Spinal cord (tissue), 10 donors: ENCODE measurements around the gene MIF. TPM values are rescaled to one million over a fixed set of nuclear protein-coding genes. Genes with fewer than 3 reads are reported as not detected.

Source experiments
- DNase-seq, 6 donors: peaks; one replicate each; pipeline versions ENCODE4 v3.0.0 to v3.0.0-alpha.2; 2013 to 2015; ENCODE audit warnings: low spot score in 6 of 6, low read depth in 4 of 6
- H3K27ac ChIP-seq: one replicate; pipeline ENCODE4 v1.5.1; 2013; ENCODE audit warnings: low read depth, low read length, control low read depth
- H3K27me3 ChIP-seq: one replicate; pipeline ENCODE4 v1.6.1; 2013; ENCODE audit warnings: low read length; ENCODE audit not compliant: control insufficient read depth, insufficient read depth
- H3K36me3 ChIP-seq: one replicate; pipeline ENCODE4 v1.6.1; 2013; ENCODE audit warnings: low read length; ENCODE audit not compliant: control insufficient read depth, insufficient read depth
- H3K4me1 ChIP-seq: one replicate; pipeline ENCODE4 v1.6.1; 2013; ENCODE audit warnings: low read length; ENCODE audit not compliant: control insufficient read depth, insufficient read depth
- H3K4me3 ChIP-seq: one replicate; pipeline ENCODE4 v1.5.1; 2013; ENCODE audit warnings: low read depth, low read length, control low read depth
- H3K9me3 ChIP-seq: one replicate; pipeline ENCODE4 v1.6.1; 2013; ENCODE audit warnings: low read length; ENCODE audit not compliant: control insufficient read depth, insufficient read depth
- WGBS: methylation state at CpG from one replicate; pipeline ENCODE4 v1.1.5; 2013; ENCODE audit warnings: missing lambda C conversion rate; ENCODE audit not compliant: insufficient coverage; 5-methylcytosine and 5-hydroxymethylcytosine counted together
- polyA plus RNA-seq, 2 donors: library from polyadenylated mRNA; unstranded; fragments of 120-200 nt; gene quantifications; one replicate each; pipeline ENCODE4 v1.2.1, GENCODE V29; 2013; ENCODE audit not compliant: insufficient read length in 2 of 2
- total RNA-seq, 2 donors: library from RNA; depleted of rRNA in 1 of 2; stranded (reverse); fragments of 120-200 nt in 1 of 2; fragments of >200 nt in 1 of 2; gene quantifications; one replicate each; pipeline versions ENCODE4 v1.2.3 to v1.2.4, GENCODE V29; 2013 to 2014
- donor health status: healthy.

Gene MIF
- total and polyA plus RNA-seq, 4 donors = 81.1 to 473 (median 441) TPM

DNA sequence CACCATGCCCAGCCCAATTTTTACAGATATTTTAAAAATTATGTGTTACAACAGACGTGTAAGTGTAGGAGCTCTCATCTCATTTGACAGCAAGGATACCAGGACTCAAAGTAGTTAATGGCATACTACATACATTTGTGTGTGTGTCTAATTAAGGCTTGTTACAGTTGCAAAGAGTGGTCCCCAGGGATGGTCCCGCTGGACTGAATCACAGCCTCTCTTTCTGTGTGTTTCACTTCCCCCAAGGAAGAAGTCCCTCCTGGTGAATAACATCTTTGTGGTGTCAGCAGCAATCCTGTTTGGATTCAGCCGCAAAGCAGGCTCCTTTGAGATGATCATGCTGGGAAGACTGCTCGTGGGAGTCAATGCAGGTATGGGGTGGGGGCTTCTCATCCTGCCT is 19.3 kb upstream of the MIF start:
- H3K27me3 ChIP-seq = no peaks in the 10 kb centered on the region
- peaks cover 37% of the 10 kb centered on the region for H3K36me3 ChIP-seq
- H3K9me3 ChIP-seq = no peaks in the 10 kb centered on the region
- H3K4me3 ChIP-seq = no peak overlapping the region
- no peak overlapping the region for H3K27ac ChIP-seq
- no CpG with 5 or more reads among the region's 4 CpGs for WGBS
- peaks cover 5% of the 10 kb centered on the region for H3K4me1 ChIP-seq
- peak in 1 of 6 donors; percentile 12 for DNase-seq

DNA sequence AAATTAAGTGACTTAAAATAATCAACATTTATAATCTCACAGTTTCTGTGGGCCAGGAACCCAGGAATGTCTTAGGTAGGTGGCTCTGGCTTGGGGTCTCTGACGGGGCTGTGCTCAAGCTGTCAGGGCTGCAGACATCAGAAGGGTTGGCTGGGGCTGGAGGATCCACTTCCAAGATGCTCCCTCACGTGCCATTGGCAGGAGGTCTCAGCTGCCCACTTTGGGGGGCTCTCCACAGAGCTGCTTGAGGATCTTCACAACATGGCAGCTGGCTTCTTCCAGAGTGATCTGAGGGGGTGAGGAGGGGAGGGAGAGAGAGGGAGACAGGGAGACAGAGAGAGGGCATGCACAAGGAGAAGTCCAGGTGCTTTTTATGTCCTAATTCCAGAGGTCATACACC is 18.4 kb upstream of the MIF start:
- no peaks in the 10 kb centered on the region for H3K27me3 ChIP-seq
- H3K9me3 ChIP-seq = no peaks in the 10 kb centered on the region
- H3K4me1 ChIP-seq = peaks cover 5% of the 10 kb centered on the region
- peaks cover 37% of the 10 kb centered on the region for H3K36me3 ChIP-seq
- H3K27ac ChIP-seq = no peak overlapping the region
- H3K4me3 ChIP-seq = no peak overlapping the region
- 83% methylated on average over 2 of the region's 2 CpGs for WGBS
- DNase-seq = no peak

DNA sequence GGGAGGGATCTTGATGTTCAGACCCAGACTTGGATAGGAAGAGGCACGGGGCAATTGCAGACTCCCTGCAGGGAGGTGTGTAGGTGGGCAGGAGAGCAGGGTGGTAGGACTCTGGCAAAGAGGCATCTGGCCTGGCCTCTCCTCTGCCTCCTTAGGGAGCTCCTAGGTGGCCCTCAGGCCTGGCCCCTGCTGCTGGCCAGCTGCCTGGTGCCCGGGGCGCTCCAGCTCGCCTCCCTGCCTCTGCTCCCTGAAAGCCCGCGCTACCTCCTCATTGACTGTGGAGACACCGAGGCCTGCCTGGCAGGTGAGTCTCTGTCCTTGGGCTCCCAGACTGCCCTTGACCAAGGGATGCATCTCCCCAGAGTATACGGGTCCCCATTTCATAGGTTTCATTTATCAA is 16.6 kb upstream of the MIF start:
- peaks cover 5% of the 10 kb centered on the region for H3K4me1 ChIP-seq
- H3K9me3 ChIP-seq = no peaks in the 10 kb centered on the region
- no peak for DNase-seq
- 96% methylated on average over 8 of the region's 8 CpGs for WGBS
- H3K36me3 ChIP-seq = peaks cover 49% of the 10 kb centered on the region
- H3K4me3 ChIP-seq = no peak overlapping the region
- H3K27ac ChIP-seq = no peak overlapping the region
- H3K27me3 ChIP-seq = no peaks in the 10 kb centered on the region

DNA sequence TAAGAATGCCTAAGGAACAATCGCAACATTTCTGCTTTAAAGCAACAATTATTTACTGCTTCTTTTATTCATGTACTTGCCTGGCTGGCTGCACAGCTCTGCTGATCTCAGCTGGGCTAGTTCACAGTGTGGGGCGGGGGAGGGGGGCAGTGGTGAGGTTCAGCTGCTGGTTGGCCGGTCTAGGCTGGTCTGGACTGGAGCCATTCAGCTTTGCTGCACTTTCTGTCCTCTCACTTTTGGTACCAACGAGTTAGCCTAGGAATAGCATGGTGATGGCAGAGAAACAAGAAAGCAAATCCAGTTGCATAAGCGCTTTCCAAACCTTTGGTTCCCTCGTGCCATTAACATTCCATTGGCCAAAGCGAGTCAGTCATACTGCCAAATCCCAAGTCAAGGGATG is 16.0 kb upstream of the MIF start:
- 73% methylated on average over 5 of the region's 7 CpGs for WGBS
- DNase-seq = peak in 1 of 6 donors; percentile 13
- peaks cover 53% of the 10 kb centered on the region for H3K36me3 ChIP-seq

DNA sequence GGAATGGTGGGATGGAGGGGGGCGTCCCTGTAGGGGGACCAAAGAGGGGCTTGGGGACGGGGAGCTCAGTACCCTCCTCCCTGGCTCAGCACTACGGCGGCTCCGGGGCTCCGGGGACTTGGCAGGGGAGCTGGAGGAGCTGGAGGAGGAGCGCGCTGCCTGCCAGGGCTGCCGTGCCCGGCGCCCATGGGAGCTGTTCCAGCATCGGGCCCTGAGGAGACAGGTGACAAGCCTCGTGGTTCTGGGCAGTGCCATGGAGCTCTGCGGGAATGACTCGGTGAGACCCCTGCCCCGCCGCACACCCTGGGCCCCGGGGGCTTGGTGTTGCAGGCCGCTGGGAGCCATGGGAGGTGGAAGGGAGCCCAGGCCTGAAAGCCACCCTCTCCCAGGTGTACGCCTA is 11.8 kb upstream of the MIF start:
- Histone ChIP-seq H3K9me3 (no peaks in the 10 kb centered on the region), H3K4me1 (peaks cover 4% of the 10 kb centered on the region), H3K27ac (no peak overlapping the region), H3K4me3 (no peak overlapping the region), H3K36me3 (peaks cover 54% of the 10 kb centered on the region), H3K27me3 (no peaks in the 10 kb centered on the region)
- 84% methylated on average over 20 of the region's 20 CpGs for WGBS
- DNase-seq = no peak

More for the DNA sequence above, 16.0 kb upstream of the MIF start:
- Histone ChIP-seq H3K27ac (no peak overlapping the region), H3K4me1 (peaks cover 5% of the 10 kb centered on the region), H3K4me3 (no peak overlapping the region), H3K27me3 (no peaks in the 10 kb centered on the region), H3K9me3 (no peaks in the 10 kb centered on the region)

DNA sequence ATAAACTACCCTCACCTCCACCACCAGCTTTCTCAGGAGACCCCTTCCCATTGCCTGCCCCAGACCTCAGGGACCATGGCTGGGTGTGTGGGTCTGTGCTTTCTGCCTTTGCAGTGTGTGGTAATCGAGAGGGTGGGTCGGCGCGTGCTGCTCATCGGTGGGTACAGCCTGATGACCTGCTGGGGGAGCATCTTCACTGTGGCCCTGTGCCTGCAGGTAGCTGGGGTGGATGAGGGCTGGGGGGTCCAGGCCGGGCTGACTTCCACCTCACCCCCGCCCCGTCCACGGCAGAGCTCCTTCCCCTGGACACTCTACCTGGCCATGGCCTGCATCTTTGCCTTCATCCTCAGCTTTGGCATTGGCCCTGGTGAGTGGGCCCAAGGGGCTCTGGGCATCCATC is 10.5 kb upstream of the MIF start:
- DNase-seq = no peak
- no peak overlapping the region for H3K27ac ChIP-seq
- 97% methylated on average over 5 of the region's 9 CpGs for WGBS
- H3K4me1 ChIP-seq = no peaks in the 10 kb centered on the region
- H3K4me3 ChIP-seq = no peak overlapping the region
- H3K27me3 ChIP-seq = no peaks in the 10 kb centered on the region
- peaks cover 50% of the 10 kb centered on the region for H3K36me3 ChIP-seq
- no peaks in the 10 kb centered on the region for H3K9me3 ChIP-seq

DNA sequence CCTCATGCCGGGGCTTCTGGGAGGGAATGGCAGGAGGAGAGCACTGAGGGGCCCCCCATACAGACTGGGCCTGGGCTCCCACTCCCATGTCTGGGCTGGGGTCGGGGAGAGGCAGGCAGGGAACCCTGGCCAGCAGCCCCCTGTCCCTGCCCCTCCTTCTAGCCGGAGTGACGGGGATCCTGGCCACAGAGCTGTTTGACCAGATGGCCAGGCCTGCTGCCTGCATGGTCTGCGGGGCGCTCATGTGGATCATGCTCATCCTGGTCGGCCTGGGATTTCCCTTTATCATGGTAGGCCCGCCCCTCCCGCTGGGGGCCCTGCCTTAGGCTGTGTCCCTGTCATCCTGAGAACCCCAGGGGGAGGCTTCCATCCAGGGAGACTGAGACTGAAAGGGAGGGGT is 10.0 kb upstream of the MIF start:
- H3K4me3 ChIP-seq = no peak overlapping the region

DNA sequence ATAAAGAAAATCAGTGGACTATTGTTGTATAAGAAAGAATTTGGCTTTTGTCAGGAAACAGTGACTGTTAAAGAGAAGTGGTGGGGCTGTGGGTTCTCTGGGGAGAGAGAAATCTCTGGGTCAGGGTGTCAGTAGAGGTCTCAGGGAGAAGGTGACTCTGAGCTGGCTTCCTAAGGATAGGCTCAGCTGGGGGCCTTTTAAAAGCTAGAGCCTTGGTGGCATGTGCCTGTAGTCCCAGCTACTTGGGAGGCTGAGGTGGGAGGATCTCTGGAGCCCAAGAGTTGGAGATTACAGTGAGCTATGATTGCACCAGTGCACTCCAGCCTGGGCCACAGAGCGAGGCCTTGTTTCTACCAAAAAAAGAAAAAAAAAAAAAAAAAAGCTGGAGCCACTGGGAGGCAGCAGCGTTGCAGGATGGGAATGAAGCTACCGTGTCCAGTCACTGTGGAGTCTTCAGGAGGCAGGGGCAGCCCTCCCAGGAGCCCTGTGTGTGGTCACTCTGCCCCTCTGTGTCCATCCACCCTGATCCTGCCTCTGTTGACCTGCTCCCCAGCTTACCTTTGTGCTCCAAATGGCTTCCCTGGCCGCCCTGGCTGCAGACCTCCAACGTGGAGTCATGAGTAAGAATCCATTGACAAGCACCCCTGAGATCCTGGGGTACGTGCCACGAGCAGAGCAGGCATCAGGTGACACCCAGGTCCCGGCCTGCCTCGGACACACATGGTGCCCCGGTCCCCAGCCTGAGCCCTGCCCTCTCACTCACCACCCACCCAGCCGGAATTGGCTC is 5.4 kb upstream of the MIF start:
- H3K27ac ChIP-seq = no peak overlapping the region
- H3K9me3 ChIP-seq = no peaks in the 10 kb centered on the region
- no peak overlapping the region for H3K4me3 ChIP-seq
- H3K27me3 ChIP-seq = no peaks in the 10 kb centered on the region
- DNase-seq = no peak
- 60% methylated on average over 6 of the region's 11 CpGs for WGBS
- peaks cover 20% of the 10 kb centered on the region for H3K36me3 ChIP-seq
- H3K4me1 ChIP-seq = peaks cover 4% of the 10 kb centered on the region

More for the DNA sequence above, 10.0 kb upstream of the MIF start:
- H3K27me3 ChIP-seq = no peaks in the 10 kb centered on the region
- H3K9me3 ChIP-seq = no peaks in the 10 kb centered on the region
- DNase-seq = no peak
- no peaks in the 10 kb centered on the region for H3K4me1 ChIP-seq
- 85% methylated on average over 8 of the region's 9 CpGs for WGBS
- no peak overlapping the region for H3K27ac ChIP-seq
- peaks cover 50% of the 10 kb centered on the region for H3K36me3 ChIP-seq

DNA sequence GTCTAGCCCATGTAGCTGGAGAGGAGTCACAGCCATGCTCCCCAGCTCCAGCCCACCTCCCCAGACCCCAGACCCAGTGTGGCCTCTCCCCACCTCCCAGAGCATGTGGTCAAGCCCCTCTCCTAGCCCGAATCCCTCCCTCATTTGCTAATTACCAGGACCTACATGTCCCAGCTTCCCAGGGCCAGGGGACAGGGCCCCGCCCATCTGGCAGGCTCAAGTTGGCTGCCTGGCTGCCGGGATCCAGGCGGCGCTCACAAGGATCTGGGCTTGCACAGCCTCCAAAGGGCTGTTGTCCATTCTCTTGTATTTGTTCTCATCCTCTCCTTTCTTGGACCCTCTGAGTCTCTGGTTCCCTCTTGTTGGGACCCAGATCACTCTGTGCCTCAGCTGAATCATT is 4.6 kb upstream of the MIF start:
- Histone ChIP-seq H3K4me3 (no peak overlapping the region), H3K36me3 (peaks cover 12% of the 10 kb centered on the region), H3K27me3 (no peaks in the 10 kb centered on the region), H3K9me3 (no peaks in the 10 kb centered on the region), H3K27ac (no peak overlapping the region), H3K4me1 (peaks cover 6% of the 10 kb centered on the region)
- no peak for DNase-seq
- WGBS = 65% methylated on average over 5 of the region's 5 CpGs

DNA sequence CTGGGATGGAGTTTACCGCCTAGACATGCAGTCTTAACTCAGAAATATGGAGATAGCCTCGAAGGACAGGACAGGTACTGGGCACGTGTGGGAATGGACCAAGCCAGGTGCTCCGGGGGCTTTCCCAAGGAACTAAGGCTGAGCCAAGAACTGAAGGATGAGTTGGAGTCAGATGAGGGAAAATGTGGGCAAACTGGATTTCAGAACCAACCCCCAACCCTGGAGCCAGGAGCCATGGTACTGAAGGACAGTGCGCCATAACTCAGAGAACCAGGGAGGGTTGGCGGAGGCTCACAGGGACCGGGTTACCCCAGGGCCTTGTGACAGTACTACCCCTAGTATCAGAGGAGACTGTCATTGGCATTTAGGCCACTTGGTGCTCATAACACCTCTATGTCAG is 2.5 kb upstream of the MIF start:
- Histone ChIP-seq H3K9me3 (no peaks in the 10 kb centered on the region), H3K27ac (no peak overlapping the region), H3K4me1 (peaks cover 24% of the 10 kb centered on the region), H3K27me3 (no peaks in the 10 kb centered on the region), H3K4me3 (no peak overlapping the region), H3K36me3 (peaks cover 27% of the 10 kb centered on the region)
- WGBS = 100% methylated on average over 5 of the region's 7 CpGs
- no peak for DNase-seq
